K562 (cell line): Measurements from ENCODE around the gene FEV. TPM values are rescaled to one million over a fixed set of nuclear protein-coding genes. Genes with fewer than 3 reads are reported as not detected.

ENCODE experiments used
- ATAC-seq: fragments of 200-7000 bp; cut with Tn5 transposase; 3 replicates; pipeline ENCODE4 v1.9.1; 2020; ENCODE audit warnings: moderate library complexity
- BruUV-seq: library from RNA; stranded (reverse); fragments of 400-500 nt; replicated peaks from 2 replicates; lab custom pipeline; 2021; lab: Mats Ljungman, UMichigan
- CTCF ChIA-PET: fragments of 300-600 bp; formaldehyde crosslinking; extraction: SDS; loops from one replicate; lab custom pipeline; 2021; ENCODE audit warnings: low intra/inter-chr PET ratio; lab: Yijun Ruan, JAX
- POLR2A ChIA-PET: fragments of 300-600, 350-650 bp; sonication (Branson Sonifier 250); formaldehyde crosslinking; extraction: SDS; loops from one replicate; lab custom pipeline; 2021; ENCODE audit warnings: antibody characterized with exemption, inconsistent platforms; lab: Yijun Ruan, JAX
- DNase-seq, 4 experiments: peaks; one replicate each; pipeline versions ENCODE4 v3.0.0 to v3.0.0-alpha.2; 2011 to 2018; ENCODE audit warnings: low spot score in 3 of 4, mixed read lengths in 3 of 4; ENCODE audit errors: extremely low read depth in 1 of 4
- FAIRE-seq: peaks from 2 replicates; lab custom pipeline; 2011; peaks lifted over from hg19 to GRCh38; lab: Jason Lieb, UNC
- H2AFZ ChIP-seq: 2 replicates; pipeline ENCODE4 v1.6.0; 2011; ENCODE audit warnings: low read depth, low read length, control low read depth, inconsistent platforms
- H3K27ac ChIP-seq: fragments of 200-600 bp; 3 replicates; pipeline ENCODE4 v1.8.0; 2011; ENCODE audit warnings: low read depth, mild to moderate bottlenecking, control low read depth, inconsistent platforms, low read length, moderate library complexity, mixed read lengths; ENCODE audit errors: extremely low read depth
- H3K27me3 ChIP-seq, 2 experiments: fragments of 300-600 bp in 1 of 2; 2 replicates in 1 of 2; 3 replicates in 1 of 2; pipeline versions ENCODE4 v1.6.0 to v1.8.0; 2011; ENCODE audit warnings: inconsistent platforms in 2 of 2, low read length in 2 of 2, mild to moderate bottlenecking in 1 of 2, mixed read lengths in 1 of 2, moderate library complexity in 1 of 2; ENCODE audit not compliant: control insufficient read depth in 2 of 2, insufficient read depth in 2 of 2
- H3K36me3 ChIP-seq: fragments of 300-600 bp; 3 replicates; pipeline ENCODE4 v1.8.0; 2011; ENCODE audit warnings: mild to moderate bottlenecking, low read length, inconsistent platforms; ENCODE audit not compliant: control insufficient read depth, insufficient read depth
- H3K4me1 ChIP-seq, 2 experiments: fragments of 200-600 bp in 1 of 2; replicated peaks in 1 of 2; 2 replicates in 1 of 2; 3 replicates in 1 of 2; pipeline versions ENCODE4 v1.5.1 to v1.8.0; 2011; ENCODE audit warnings: inconsistent platforms in 2 of 2, low read length in 2 of 2, mild to moderate bottlenecking in 1 of 2, mixed read lengths in 1 of 2, moderate library complexity in 1 of 2; ENCODE audit not compliant: control insufficient read depth in 2 of 2, insufficient read depth in 2 of 2
- H3K4me2 ChIP-seq: 2 replicates; pipeline ENCODE4 v1.6.1; 2011; ENCODE audit warnings: low read length, control low read depth, inconsistent platforms, mixed read lengths; ENCODE audit not compliant: insufficient read depth
- H3K4me3 ChIP-seq: fragments of 200-600 bp; sonication (generic), shearing (Covaris generic); 2 replicates; pipeline ENCODE4 v1.5.1; 2016; ENCODE audit warnings: control low read depth, inconsistent platforms
- H3K79me2 ChIP-seq: fragments of 200-600 bp; 3 replicates; pipeline ENCODE4 v1.8.0; 2011; ENCODE audit warnings: low read length, inconsistent platforms; ENCODE audit not compliant: control insufficient read depth, insufficient read depth
- H3K9ac ChIP-seq, 2 experiments: 2 replicates each; pipeline versions ENCODE4 v1.6.0 to v1.6.1; 2011; ENCODE audit warnings: low read depth in 2 of 2, low read length in 2 of 2, control low read depth in 1 of 2, inconsistent platforms in 1 of 2, mild to moderate bottlenecking in 1 of 2, mixed read lengths in 1 of 2; ENCODE audit not compliant: insufficient read depth in 1 of 2
- H3K9me1 ChIP-seq: one replicate; pipeline ENCODE4 v1.6.0; 2011; ENCODE audit warnings: inconsistent platforms, mild to moderate bottlenecking, low read length, moderate library complexity; ENCODE audit not compliant: control insufficient read depth, insufficient read depth
- H3K9me3 ChIP-seq: replicated peaks from 2 replicates; pipeline ENCODE4 v1.5.1; 2011; ENCODE audit warnings: low read depth, low read length, inconsistent platforms; ENCODE audit not compliant: control insufficient read depth, insufficient read depth
- H4K20me1 ChIP-seq: replicated peaks from 2 replicates; pipeline ENCODE4 v1.6.1; 2011; ENCODE audit warnings: low read length, inconsistent platforms, mixed read lengths; ENCODE audit not compliant: control insufficient read depth, insufficient read depth
- ADNP ChIP-seq: fragments of 200-800 bp; sonication (Bioruptor generic); IDR thresholded peaks from 2 replicates; pipeline ENCODE4 v1.6.1; 2016; ENCODE audit warnings: missing genetic modification characterization, missing compliant biosample characterization
- ARID2 ChIP-seq: fragments of 450-650 bp; IDR thresholded peaks from 2 replicates; pipeline ENCODE4 v1.6.1; 2017; ENCODE audit warnings: antibody characterized with exemption, mild to moderate bottlenecking
- BMI1 ChIP-seq: fragments of 150-350 bp; IDR thresholded peaks from 2 replicates; pipeline ENCODE4 v1.6.1; 2014; ENCODE audit warnings: low read length
- CREM ChIP-seq: IDR thresholded peaks from 2 replicates; pipeline ENCODE4 v1.6.1; 2014; ENCODE audit warnings: antibody characterized with exemption, low read depth
- NR2C2 ChIP-seq, 2 experiments: fragments of 200-800 bp in 1 of 2; sonication (Bioruptor generic) in 1 of 2; sonication (generic) in 1 of 2; formaldehyde crosslinking in 1 of 2; IDR thresholded peaks; 2 replicates each; pipeline versions ENCODE4 v1.6.1 to v1.8.0; 2016 to 2022; ENCODE audit warnings: mild to moderate bottlenecking in 1 of 2, missing compliant biosample characterization in 1 of 2, missing genetic modification characterization in 1 of 2, missing genetic modification reagents in 1 of 2
- ZNF780A ChIP-seq: fragments of 250-450 bp; sonication (Bioruptor Pico); IDR thresholded peaks from 2 replicates; pipeline ENCODE4 v1.5.0; 2021; ENCODE audit warnings: mild to moderate bottlenecking
- WGBS: fragments of 100-300 bp; shearing (Covaris generic); methylation state at CpG from one replicate; pipeline ENCODE4 v1.1.6; 2016; ENCODE audit warnings: low coverage, mixed read lengths; ENCODE audit not compliant: insufficient coverage; ENCODE audit errors: missing lambda C conversion rate; 5-methylcytosine and 5-hydroxymethylcytosine counted together
- in situ Hi-C: fragments of 300-500 bp; cut with MboI; formaldehyde crosslinking; loops from 4 replicates; pipeline ENCODE4 v1.15.0; 2018; ENCODE audit warnings: inconsistent platforms, mixed read lengths
- intact Hi-C: fragments of 100-400 bp; cut with micrococcal nuclease; formaldehyde crosslinking; loops from 2 replicates; pipeline ENCODE4 v1.14.2; 2022
- polyA plus RNA-seq, 8 experiments: library from polyadenylated mRNA; depleted of rRNA in 4 of 8; stranded (reverse) in 5 of 8; unstranded in 3 of 8; fragments of >200 nt; fragmentation: Nextera tagmentation in 2 of 8; fragmentation: Illumina TruSeq in 1 of 8; extraction: Ambion mirVana in 2 of 8; extraction: Trizol in 1 of 8; gene quantifications; 2 replicates each; pipeline versions ENCODE4 v1.2.1 to v1.2.3, GENCODE V29; 2011 to 2014; ENCODE audit warnings: inconsistent platforms in 1 of 8, missing spikeins in 1 of 8
- total RNA-seq, 7 experiments: library from RNA; depleted of rRNA in 6 of 7; stranded (reverse); fragments of >200 nt in 6 of 7; fragmentation: Illumina TruSeq in 2 of 7; extraction: Trizol in 2 of 7; gene quantifications; 2 replicates each; pipeline versions ENCODE4 v1.2.1 to v1.2.3, GENCODE V29; 2011 to 2021; ENCODE audit warnings: low replicate concordance in 1 of 7
- TF ChIP-seq, protein P1 (sequence below), 2 experiments: IDR thresholded peaks in 1 of 2; conservative IDR thresholded peaks in 1 of 2; 2 replicates each; pipeline ENCODE4 v1.6.1; 2016; ENCODE audit warnings: low read depth in 2 of 2, mild to moderate bottlenecking in 1 of 2, missing compliant biosample characterization in 1 of 2, missing genetic modification characterization in 1 of 2, moderate library complexity in 1 of 2
- TF ChIP-seq, protein P2 (sequence below): fragments of 450-650 bp; IDR thresholded peaks from 2 replicates; pipeline ENCODE4 v1.7.0; 2016; ENCODE audit warnings: borderline replicate concordance
- TF ChIP-seq, protein P3 (sequence below): fragments of 250-450 bp; sonication (Bioruptor Pico); IDR thresholded peaks from 2 replicates; pipeline ENCODE4 v1.4.0; 2020; ENCODE audit warnings: mild to moderate bottlenecking, moderate library complexity

FEV gene
- total and polyA plus RNA-seq, 9 of the 15 experiments (the other 6 are each of a cell fraction or from before 2014, with no cell fraction given) = 0.08 to 1.6 (median 0.62) TPM; not detected in 1

DNA sequence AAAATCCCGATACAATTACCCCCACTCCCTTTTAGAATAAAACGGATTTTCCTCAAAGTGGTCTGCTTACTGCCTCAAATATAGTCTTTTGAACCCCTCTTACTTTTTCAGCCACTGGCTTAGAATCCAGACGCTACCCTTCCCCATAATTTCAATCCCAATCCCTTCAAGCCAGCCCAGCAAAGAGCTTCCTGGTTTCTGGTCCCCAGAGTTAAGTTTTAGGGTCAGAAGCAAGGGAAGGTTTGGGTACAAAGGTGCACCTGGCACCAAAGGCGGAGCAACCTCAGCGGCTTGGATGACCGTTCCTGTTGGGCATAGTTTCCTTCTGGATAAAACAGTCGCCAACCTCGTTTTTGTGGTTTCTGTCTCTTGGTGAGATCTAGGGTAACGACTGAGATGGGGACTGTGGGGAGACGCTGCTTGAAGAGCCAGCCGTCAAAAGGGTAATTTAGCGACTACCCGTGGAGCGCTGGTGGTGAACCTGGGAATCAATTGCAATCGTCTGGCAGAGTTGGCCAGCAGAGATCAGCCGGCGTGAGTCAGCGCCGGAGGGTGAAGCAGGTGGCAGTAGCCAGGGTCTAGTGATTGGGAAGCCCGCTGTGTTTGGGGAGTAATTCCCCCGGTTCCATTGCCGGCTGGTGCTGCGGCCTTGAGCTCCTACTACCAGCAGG, 1.6 kb downstream of the FEV start:
- intact Hi-C loops = no loop called here
- Histone ChIP-seq H4K20me1 (no peaks in the 10 kb centered on the region), H3K79me2 (no peaks in the 10 kb centered on the region), H3K27ac (no peak overlapping the region), H3K36me3 (no peaks in the 10 kb centered on the region), H2AFZ (no peak overlapping the region), H3K9ac (no peak overlapping the region), H3K27me3 (peaks cover 0 to 26% of the 10 kb centered on the region in 2 experiments; a peak in 2 of 5 replicates), H3K4me3 (no peak overlapping the region), H3K4me1 (peaks cover 3 to 23% of the 10 kb centered on the region in 2 experiments; a peak in 3 of 5 replicates), H3K9me1 (no peaks in the 10 kb centered on the region)
- no peak for DNase-seq
- FAIRE-seq = no peak
- BruUV-seq = no TSS peak
- in situ Hi-C loops = no loop called here
- CTCF ChIA-PET = no interaction called here
- TF ChIP-seq, protein P1, sequence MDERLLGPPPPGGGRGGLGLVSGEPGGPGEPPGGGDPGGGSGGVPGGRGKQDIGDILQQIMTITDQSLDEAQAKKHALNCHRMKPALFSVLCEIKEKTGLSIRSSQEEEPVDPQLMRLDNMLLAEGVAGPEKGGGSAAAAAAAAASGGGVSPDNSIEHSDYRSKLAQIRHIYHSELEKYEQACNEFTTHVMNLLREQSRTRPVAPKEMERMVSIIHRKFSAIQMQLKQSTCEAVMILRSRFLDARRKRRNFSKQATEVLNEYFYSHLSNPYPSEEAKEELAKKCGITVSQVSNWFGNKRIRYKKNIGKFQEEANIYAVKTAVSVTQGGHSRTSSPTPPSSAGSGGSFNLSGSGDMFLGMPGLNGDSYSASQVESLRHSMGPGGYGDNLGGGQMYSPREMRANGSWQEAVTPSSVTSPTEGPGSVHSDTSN (CRISPR knock-in tag; IDR thresholded peaks at IDR 0.05; ENCODE audit: low read depth) = no peak
- TF ChIP-seq, protein P1 (tag; conservative IDR thresholded peaks at IDR 0.05; ENCODE audit: low read depth) = no peak
- TF ChIP-seq ZNF780A (CRISPR knock-in tag) (no peak), ARID2 (no peak), BMI1 (no peak), ADNP (tag) (no peak), CREM (no peak), NR2C2 (CRISPR knock-in tag; IDR thresholded peaks at IDR 0.05) (no peak), NR2C2 (tag; IDR thresholded peaks at IDR 0.05) (no peak)
- TF ChIP-seq, protein P2, sequence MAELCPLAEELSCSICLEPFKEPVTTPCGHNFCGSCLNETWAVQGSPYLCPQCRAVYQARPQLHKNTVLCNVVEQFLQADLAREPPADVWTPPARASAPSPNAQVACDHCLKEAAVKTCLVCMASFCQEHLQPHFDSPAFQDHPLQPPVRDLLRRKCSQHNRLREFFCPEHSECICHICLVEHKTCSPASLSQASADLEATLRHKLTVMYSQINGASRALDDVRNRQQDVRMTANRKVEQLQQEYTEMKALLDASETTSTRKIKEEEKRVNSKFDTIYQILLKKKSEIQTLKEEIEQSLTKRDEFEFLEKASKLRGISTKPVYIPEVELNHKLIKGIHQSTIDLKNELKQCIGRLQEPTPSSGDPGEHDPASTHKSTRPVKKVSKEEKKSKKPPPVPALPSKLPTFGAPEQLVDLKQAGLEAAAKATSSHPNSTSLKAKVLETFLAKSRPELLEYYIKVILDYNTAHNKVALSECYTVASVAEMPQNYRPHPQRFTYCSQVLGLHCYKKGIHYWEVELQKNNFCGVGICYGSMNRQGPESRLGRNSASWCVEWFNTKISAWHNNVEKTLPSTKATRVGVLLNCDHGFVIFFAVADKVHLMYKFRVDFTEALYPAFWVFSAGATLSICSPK = no peak
- TF ChIP-seq, protein P3, sequence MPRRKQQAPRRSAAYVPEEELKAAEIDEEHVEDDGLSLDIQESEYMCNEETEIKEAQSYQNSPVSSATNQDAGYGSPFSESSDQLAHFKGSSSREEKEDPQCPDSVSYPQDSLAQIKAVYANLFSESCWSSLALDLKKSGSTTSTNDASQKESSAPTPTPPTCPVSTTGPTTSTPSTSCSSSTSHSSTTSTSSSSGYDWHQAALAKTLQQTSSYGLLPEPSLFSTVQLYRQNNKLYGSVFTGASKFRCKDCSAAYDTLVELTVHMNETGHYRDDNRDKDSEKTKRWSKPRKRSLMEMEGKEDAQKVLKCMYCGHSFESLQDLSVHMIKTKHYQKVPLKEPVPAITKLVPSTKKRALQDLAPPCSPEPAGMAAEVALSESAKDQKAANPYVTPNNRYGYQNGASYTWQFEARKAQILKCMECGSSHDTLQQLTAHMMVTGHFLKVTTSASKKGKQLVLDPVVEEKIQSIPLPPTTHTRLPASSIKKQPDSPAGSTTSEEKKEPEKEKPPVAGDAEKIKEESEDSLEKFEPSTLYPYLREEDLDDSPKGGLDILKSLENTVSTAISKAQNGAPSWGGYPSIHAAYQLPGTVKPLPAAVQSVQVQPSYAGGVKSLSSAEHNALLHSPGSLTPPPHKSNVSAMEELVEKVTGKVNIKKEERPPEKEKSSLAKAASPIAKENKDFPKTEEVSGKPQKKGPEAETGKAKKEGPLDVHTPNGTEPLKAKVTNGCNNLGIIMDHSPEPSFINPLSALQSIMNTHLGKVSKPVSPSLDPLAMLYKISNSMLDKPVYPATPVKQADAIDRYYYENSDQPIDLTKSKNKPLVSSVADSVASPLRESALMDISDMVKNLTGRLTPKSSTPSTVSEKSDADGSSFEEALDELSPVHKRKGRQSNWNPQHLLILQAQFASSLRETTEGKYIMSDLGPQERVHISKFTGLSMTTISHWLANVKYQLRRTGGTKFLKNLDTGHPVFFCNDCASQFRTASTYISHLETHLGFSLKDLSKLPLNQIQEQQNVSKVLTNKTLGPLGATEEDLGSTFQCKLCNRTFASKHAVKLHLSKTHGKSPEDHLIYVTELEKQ (CRISPR knock-in tag) = no peak
- TF ChIP-seq, all 486 proteins: peak for 0
- no peak for ATAC-seq
- WGBS = 28% methylated on average over 17 of the region's 23 CpGs
- Histone ChIP-seq H3K4me2 (no peak overlapping the region), H3K9me3 (no peaks in the 10 kb centered on the region)
- POLR2A ChIA-PET = no interaction called here
